ENCODE measurements around the gene RSF1. TPM values are rescaled to one million over a fixed set of nuclear protein-coding genes. Genes with fewer than 3 reads are reported as not detected.

Gene RSF1
- total RNA-seq, 1 donor from 2014 or later, result 14.5 TPM

- no peak for FAIRE-seq
- peaks cover 1% of the 10 kb centered on the region for H3K36me3 ChIP-seq (ENCODE audit: control insufficient read depth, insufficient read depth, low read length)
- H3K27me3 ChIP-seq (ENCODE audit: control insufficient read depth, insufficient read depth, low read length), result no peaks in the 10 kb centered on the region
- H3K4me3 ChIP-seq (ENCODE audit: low read depth, low read length), result no peak overlapping the region
- no peak for TF ChIP-seq CTCF (IDR thresholded peaks at IDR 0.05; ENCODE audit: insufficient read depth, low read length, severe bottlenecking)
- DNase-seq (ENCODE audit: low read depth), result no peak
These were observed 44.6 kb downstream of the RSF1 start for GRCh38 chr11:77775936-77776335.

GRCh38 chr11:77771135-77771534, 49.4 kb downstream of the RSF1 start:
- Histone ChIP-seq H3K36me3 (ENCODE audit: control insufficient read depth, insufficient read depth, low read length) (peaks cover 1% of the 10 kb centered on the region), H3K27me3 (ENCODE audit: control insufficient read depth, insufficient read depth, low read length) (no peaks in the 10 kb centered on the region), H3K4me3 (ENCODE audit: low read depth, low read length) (no peak overlapping the region)
- DNase-seq (ENCODE audit: low read depth) (no peak), FAIRE-seq (no peak)
- no peak for TF ChIP-seq CTCF (IDR thresholded peaks at IDR 0.05; ENCODE audit: insufficient read depth, low read length, severe bottlenecking)

GRCh38 chr11:77770629-77771028, 49.9 kb downstream of the RSF1 start:
- TF ChIP-seq CTCF (IDR thresholded peaks at IDR 0.05; ENCODE audit: insufficient read depth, low read length, severe bottlenecking), result no peak
- no peak overlapping the region for H3K4me3 ChIP-seq (ENCODE audit: low read depth, low read length)
- FAIRE-seq (no peak), DNase-seq (ENCODE audit: low read depth) (no peak)
- peaks cover 1% of the 10 kb centered on the region for H3K36me3 ChIP-seq (ENCODE audit: control insufficient read depth, insufficient read depth, low read length)
- no peaks in the 10 kb centered on the region for H3K27me3 ChIP-seq (ENCODE audit: control insufficient read depth, insufficient read depth, low read length)

- FAIRE-seq, result no peak
- DNase-seq (ENCODE audit: low read depth), result no peak
- TF ChIP-seq CTCF (IDR thresholded peaks at IDR 0.05; ENCODE audit: insufficient read depth, low read length, severe bottlenecking), result no peak
- Histone ChIP-seq H3K4me3 (ENCODE audit: low read depth, low read length) (no peak overlapping the region), H3K36me3 (ENCODE audit: control insufficient read depth, insufficient read depth, low read length) (peaks cover 5% of the 10 kb centered on the region), H3K27me3 (ENCODE audit: control insufficient read depth, insufficient read depth, low read length) (no peaks in the 10 kb centered on the region)
These were observed 58.1 kb downstream of the RSF1 start for GRCh38 chr11:77762426-77762825.

GRCh38 chr11:77761491-77761890, 59.0 kb downstream of the RSF1 start:
- H3K4me3 ChIP-seq (ENCODE audit: low read depth, low read length), result no peak overlapping the region
- TF ChIP-seq CTCF (IDR thresholded peaks at IDR 0.05; ENCODE audit: insufficient read depth, low read length, severe bottlenecking), result no peak
- peaks cover 5% of the 10 kb centered on the region for H3K36me3 ChIP-seq (ENCODE audit: control insufficient read depth, insufficient read depth, low read length)
- DNase-seq (ENCODE audit: low read depth), result no peak
- no peaks in the 10 kb centered on the region for H3K27me3 ChIP-seq (ENCODE audit: control insufficient read depth, insufficient read depth, low read length)
- FAIRE-seq, result no peak

GRCh38 chr11:77758331-77758730, 62.2 kb downstream of the RSF1 start:
- FAIRE-seq, result no peak

More at GRCh38 chr11:77758331-77758730, 62.2 kb downstream of the RSF1 start:
- peaks cover 3% of the 10 kb centered on the region for H3K36me3 ChIP-seq (ENCODE audit: control insufficient read depth, insufficient read depth, low read length)
- no peak for DNase-seq (ENCODE audit: low read depth)
- H3K27me3 ChIP-seq (ENCODE audit: control insufficient read depth, insufficient read depth, low read length), result no peaks in the 10 kb centered on the region
- H3K4me3 ChIP-seq (ENCODE audit: low read depth, low read length), result no peak overlapping the region
- no peak for TF ChIP-seq CTCF (IDR thresholded peaks at IDR 0.05; ENCODE audit: insufficient read depth, low read length, severe bottlenecking)

Data from bronchial epithelial cell (primary cell).